RWPE2 (cell line): ENCODE data around the gene IFNK.

Source experiments
- ATAC-seq: fragments of 200-7000 bp; cut with Tn5 transposase; 3 replicates; pipeline ENCODE4 v1.9.1; 2021; ENCODE audit warnings: low read depth
- DNase-seq: peaks from one replicate; pipeline ENCODE4 v3.0.0-alpha.2; 2020; ENCODE audit warnings: low spot score
- H3K27ac ChIP-seq: fragments of 450-650 bp; 2 replicates; pipeline ENCODE4 v1.5.1; 2017; ENCODE audit warnings: mild to moderate bottlenecking; ENCODE audit not compliant: poor library complexity, severe bottlenecking
- H3K27me3 ChIP-seq: fragments of 250-450 bp; sonication (Bioruptor Pico); 2 replicates; pipeline ENCODE4 v1.5.1; 2021; ENCODE audit warnings: mild to moderate bottlenecking, moderate library complexity; ENCODE audit not compliant: insufficient read depth, poor library complexity, severe bottlenecking
- H3K36me3 ChIP-seq: fragments of 250-450 bp; sonication (Bioruptor Pico); 2 replicates; pipeline ENCODE4 v1.5.1; 2020; ENCODE audit warnings: low read depth, mild to moderate bottlenecking, moderate library complexity
- H3K4me1 ChIP-seq: fragments of 250-450 bp; sonication (Bioruptor Pico); 2 replicates; pipeline ENCODE4 v1.5.1; 2021; ENCODE audit warnings: mild to moderate bottlenecking, moderate library complexity; ENCODE audit not compliant: insufficient read depth, poor library complexity, severe bottlenecking
- H3K4me3 ChIP-seq: fragments of 250-450 bp; sonication (Bioruptor Pico); 2 replicates; pipeline ENCODE4 v1.5.1; 2021; ENCODE audit warnings: mild to moderate bottlenecking, moderate library complexity; ENCODE audit not compliant: severe bottlenecking
- H3K9me3 ChIP-seq: fragments of 250-450 bp; sonication (Bioruptor Pico); 2 replicates; pipeline ENCODE4 v1.5.1; 2021; ENCODE audit warnings: mild to moderate bottlenecking, moderate library complexity; ENCODE audit not compliant: severe bottlenecking
- TF ChIP-seq, protein P1 (sequence below): fragments of 450-650 bp; IDR thresholded peaks from one replicate; pipeline ENCODE4 v1.5.1; 2017; ENCODE audit warnings: mild to moderate bottlenecking, moderate library complexity; ENCODE audit not compliant: poor library complexity, severe bottlenecking

IFNK gene

DNA sequence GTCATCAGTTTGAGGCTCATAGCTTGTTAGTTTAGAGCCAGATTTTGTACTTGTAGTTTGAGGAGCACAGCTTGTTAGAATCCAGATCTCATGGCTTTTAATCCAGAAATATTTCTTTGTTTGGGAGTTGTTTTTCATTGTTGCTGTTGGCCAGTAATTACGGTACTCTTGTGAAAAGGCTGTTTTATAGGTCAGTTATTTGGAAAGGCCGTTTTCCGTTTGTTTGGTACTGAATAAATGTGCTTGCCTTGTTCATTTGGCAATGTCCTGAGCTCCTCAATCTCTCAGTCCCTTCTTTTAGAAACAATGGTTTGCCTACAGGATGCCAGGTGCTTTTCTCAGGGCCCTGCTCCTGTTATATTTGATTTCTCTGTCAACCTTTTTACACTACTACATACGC is 10.0 kb downstream of the IFNK start:
- no peaks in the 10 kb centered on the region for H3K9me3 ChIP-seq
- no peaks in the 10 kb centered on the region for H3K36me3 ChIP-seq
- no peak for DNase-seq
- no peak overlapping the region for H3K4me3 ChIP-seq
- ATAC-seq = no peak
- H3K27ac ChIP-seq = no peak overlapping the region
- TF ChIP-seq, protein P1, sequence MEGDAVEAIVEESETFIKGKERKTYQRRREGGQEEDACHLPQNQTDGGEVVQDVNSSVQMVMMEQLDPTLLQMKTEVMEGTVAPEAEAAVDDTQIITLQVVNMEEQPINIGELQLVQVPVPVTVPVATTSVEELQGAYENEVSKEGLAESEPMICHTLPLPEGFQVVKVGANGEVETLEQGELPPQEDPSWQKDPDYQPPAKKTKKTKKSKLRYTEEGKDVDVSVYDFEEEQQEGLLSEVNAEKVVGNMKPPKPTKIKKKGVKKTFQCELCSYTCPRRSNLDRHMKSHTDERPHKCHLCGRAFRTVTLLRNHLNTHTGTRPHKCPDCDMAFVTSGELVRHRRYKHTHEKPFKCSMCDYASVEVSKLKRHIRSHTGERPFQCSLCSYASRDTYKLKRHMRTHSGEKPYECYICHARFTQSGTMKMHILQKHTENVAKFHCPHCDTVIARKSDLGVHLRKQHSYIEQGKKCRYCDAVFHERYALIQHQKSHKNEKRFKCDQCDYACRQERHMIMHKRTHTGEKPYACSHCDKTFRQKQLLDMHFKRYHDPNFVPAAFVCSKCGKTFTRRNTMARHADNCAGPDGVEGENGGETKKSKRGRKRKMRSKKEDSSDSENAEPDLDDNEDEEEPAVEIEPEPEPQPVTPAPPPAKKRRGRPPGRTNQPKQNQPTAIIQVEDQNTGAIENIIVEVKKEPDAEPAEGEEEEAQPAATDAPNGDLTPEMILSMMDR = no peak
- H3K4me1 ChIP-seq = peaks cover 24% of the 10 kb centered on the region
- H3K27me3 ChIP-seq = no peaks in the 10 kb centered on the region

DNA sequence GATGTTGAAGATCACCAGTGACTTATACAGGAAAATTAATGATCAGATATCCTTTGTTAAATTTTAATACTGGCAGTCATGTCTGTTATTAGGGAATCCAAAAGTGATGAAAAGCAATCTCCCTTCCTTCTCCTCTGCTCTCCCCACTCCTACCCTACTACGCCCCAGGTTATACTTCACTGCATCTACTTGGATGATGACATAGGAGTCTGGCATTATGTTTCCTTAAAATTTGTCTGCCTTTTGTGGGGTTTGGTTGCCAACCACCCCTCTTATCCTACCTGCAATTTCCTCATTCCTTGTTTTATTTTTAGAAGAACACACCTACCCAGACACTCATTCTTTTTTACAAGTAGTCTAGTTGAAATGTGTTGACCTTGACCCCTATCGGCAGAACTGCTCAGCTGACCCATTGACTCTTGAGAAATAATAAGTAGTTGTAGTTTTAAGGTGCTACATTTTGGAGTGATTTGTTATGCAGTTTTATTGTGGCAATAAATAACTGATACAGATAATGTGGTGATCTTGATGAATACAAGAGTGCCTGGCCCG is 10.6 kb downstream of the IFNK start:
- no peak for ATAC-seq
- no peaks in the 10 kb centered on the region for H3K27me3 ChIP-seq
- H3K36me3 ChIP-seq = no peaks in the 10 kb centered on the region
- no peak overlapping the region for H3K4me3 ChIP-seq
- peaks cover 30% of the 10 kb centered on the region for H3K4me1 ChIP-seq
- no peak for DNase-seq
- TF ChIP-seq, protein P1 = no peak
- no peaks in the 10 kb centered on the region for H3K9me3 ChIP-seq
- no peak overlapping the region for H3K27ac ChIP-seq

DNA sequence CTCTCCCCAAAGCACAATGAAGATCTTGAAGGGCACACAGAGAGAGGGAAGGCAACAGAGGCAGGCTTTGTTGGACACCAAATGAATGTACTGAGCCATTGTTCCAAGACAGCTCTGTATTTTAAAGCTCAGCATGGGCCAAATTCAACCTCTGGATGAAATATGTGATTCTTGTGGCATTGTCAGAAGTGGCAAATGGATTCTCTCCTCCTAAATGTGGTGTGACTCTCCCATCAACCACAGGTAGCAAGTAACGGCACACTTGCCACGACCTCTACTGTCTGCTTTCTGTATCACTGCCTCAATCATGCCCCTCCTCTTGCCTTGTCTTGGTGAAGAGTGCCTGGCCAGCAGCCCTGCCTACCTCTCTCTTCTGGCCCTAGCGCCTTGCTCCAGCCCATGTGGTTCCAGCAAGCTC is 11.6 kb downstream of the IFNK start:
- H3K27ac ChIP-seq = no peak overlapping the region
- TF ChIP-seq, protein P1 = no peak
- H3K36me3 ChIP-seq = no peaks in the 10 kb centered on the region
- H3K4me1 ChIP-seq = peaks cover 31% of the 10 kb centered on the region
- no peak overlapping the region for H3K4me3 ChIP-seq
- DNase-seq (no peak), ATAC-seq (no peak)
- no peaks in the 10 kb centered on the region for H3K9me3 ChIP-seq
- H3K27me3 ChIP-seq = no peaks in the 10 kb centered on the region

DNA sequence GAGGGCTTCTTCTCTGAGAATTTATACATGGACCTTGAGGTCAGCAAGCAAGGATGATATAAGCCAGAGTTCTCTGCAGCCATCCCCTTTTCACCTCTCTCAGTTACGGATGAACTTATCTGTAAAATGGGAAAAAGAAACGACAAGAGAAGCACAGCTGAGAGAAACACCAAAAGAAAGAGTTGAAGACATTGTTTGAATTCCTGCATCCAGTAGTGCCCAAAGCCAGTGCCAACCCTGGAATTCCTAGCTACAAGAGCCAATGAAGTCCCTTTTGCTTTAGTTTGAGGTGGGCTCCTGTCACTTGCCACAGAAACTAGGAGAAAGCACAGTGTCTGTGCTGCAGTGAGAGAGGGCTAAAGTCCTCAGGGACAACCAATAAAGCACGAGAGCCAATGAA is 12.1 kb downstream of the IFNK start:
- TF ChIP-seq, protein P1 = no peak
- peaks cover 29% of the 10 kb centered on the region for H3K4me1 ChIP-seq
- H3K4me3 ChIP-seq = no peak overlapping the region
- ATAC-seq (no peak), DNase-seq (no peak)
- H3K27ac ChIP-seq = no peak overlapping the region
- no peaks in the 10 kb centered on the region for H3K9me3 ChIP-seq
- H3K36me3 ChIP-seq = no peaks in the 10 kb centered on the region
- no peaks in the 10 kb centered on the region for H3K27me3 ChIP-seq

DNA sequence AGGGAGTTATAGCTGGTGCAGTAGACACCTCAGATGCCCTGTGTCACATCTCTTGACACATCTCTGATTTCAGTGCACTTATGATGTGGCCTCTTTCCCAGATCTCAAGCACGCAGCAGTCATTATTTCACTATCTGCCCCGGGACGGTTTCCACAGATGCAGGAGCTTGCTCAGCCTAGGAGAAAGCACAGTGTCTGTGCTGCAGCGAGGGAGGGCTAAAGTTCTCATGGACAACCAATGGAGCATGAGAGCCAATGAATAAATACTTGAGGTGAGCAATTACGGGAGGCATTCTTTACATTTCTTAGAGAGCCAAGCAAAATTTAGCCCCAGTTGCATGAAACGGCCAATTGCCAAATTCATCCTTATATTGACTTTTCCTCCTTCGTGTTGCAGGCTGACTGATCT is 12.9 kb downstream of the IFNK start:
- DNase-seq = no peak
- no peak for ATAC-seq
- TF ChIP-seq, protein P1 = no peak
- no peaks in the 10 kb centered on the region for H3K27me3 ChIP-seq
- no peak overlapping the region for H3K27ac ChIP-seq
- H3K4me3 ChIP-seq = no peak overlapping the region
- no peaks in the 10 kb centered on the region for H3K9me3 ChIP-seq
- peaks cover 28% of the 10 kb centered on the region for H3K4me1 ChIP-seq
- H3K36me3 ChIP-seq = no peaks in the 10 kb centered on the region
